H9 (cell line): Measurements from ENCODE around the gene ANKRD40. TPM values are rescaled to one million over a fixed set of nuclear protein-coding genes. Genes with fewer than 3 reads are reported as not detected.
A peak's percentile ranks its signal among the peaks of the same experiment; 100 is the strongest.

Experiments
- DNase-seq: peaks from one replicate; pipeline ENCODE4 v3.0.0-alpha.2; 2017
- H2AFZ ChIP-seq: one replicate; pipeline ENCODE4 v1.6.1; 2013; ENCODE audit warnings: mild to moderate bottlenecking, low read length, control low read depth, moderate library complexity
- H2AK5ac ChIP-seq: 2 replicates; pipeline ENCODE4 v1.6.1; 2013; ENCODE audit warnings: low read length, control low read depth, mixed read lengths; ENCODE audit not compliant: insufficient read length
- H2BK120ac ChIP-seq: one replicate; pipeline ENCODE4 v1.6.1; 2013; ENCODE audit warnings: low read depth, mild to moderate bottlenecking, low read length, control low read depth, inconsistent platforms; ENCODE audit not compliant: poor library complexity, severe bottlenecking
- H2BK12ac ChIP-seq: 2 replicates; pipeline ENCODE4 v1.6.1; 2013; ENCODE audit warnings: low read length, control low read depth, mixed read lengths, low read depth; ENCODE audit not compliant: insufficient read length
- H2BK15ac ChIP-seq: 2 replicates; pipeline ENCODE4 v1.6.1; 2013; ENCODE audit warnings: low read depth, low read length, control low read depth
- H2BK20ac ChIP-seq: one replicate; pipeline ENCODE4 v1.6.1; 2013; ENCODE audit warnings: low read depth, mild to moderate bottlenecking, low read length, control low read depth, inconsistent platforms; ENCODE audit not compliant: poor library complexity, severe bottlenecking
- H2BK5ac ChIP-seq: 2 replicates; pipeline ENCODE4 v1.6.1; 2013; ENCODE audit warnings: low read length, control low read depth, mixed read lengths; ENCODE audit not compliant: insufficient read length
- H3K14ac ChIP-seq: 2 replicates; pipeline ENCODE4 v1.6.1; 2013; ENCODE audit warnings: low read length, control low read depth; ENCODE audit not compliant: insufficient read depth
- H3K18ac ChIP-seq: 2 replicates; pipeline ENCODE4 v1.6.1; 2013; ENCODE audit warnings: low read depth, mild to moderate bottlenecking, mixed read lengths, low read length, control low read depth; ENCODE audit not compliant: insufficient read length
- H3K23ac ChIP-seq: 2 replicates; pipeline ENCODE4 v1.6.1; 2013; ENCODE audit warnings: low read length, control low read depth, mixed read lengths, low read depth; ENCODE audit not compliant: insufficient read length
- H3K23me2 ChIP-seq: 2 replicates; pipeline ENCODE4 v1.6.1; 2013; ENCODE audit warnings: low read depth, mild to moderate bottlenecking, mixed read lengths, low read length, control low read depth; ENCODE audit not compliant: insufficient read length, poor library complexity, severe bottlenecking
- H3K27ac ChIP-seq: 2 replicates; pipeline ENCODE4 v1.5.1; 2013; ENCODE audit warnings: low read length, control low read depth, mixed read lengths, low read depth; ENCODE audit not compliant: insufficient read length
- H3K27me3 ChIP-seq: 2 replicates; pipeline ENCODE4 v1.6.1; 2013; ENCODE audit warnings: low read length, control low read depth, inconsistent platforms; ENCODE audit not compliant: insufficient read depth
- H3K4ac ChIP-seq: 2 replicates; pipeline ENCODE4 v1.6.1; 2013; ENCODE audit warnings: low read depth, mild to moderate bottlenecking, control low read depth, inconsistent platforms, low read length, moderate library complexity
- H3K4me1 ChIP-seq: 2 replicates; pipeline ENCODE4 v1.6.1; 2013; ENCODE audit warnings: low read length, control low read depth, inconsistent platforms; ENCODE audit not compliant: insufficient read depth
- H3K4me2 ChIP-seq: 2 replicates; pipeline ENCODE4 v1.6.1; 2013; ENCODE audit warnings: low read length, control low read depth, mixed read lengths; ENCODE audit not compliant: insufficient read length, insufficient read depth
- H3K56ac ChIP-seq: 2 replicates; pipeline ENCODE4 v1.6.1; 2013; ENCODE audit warnings: low read depth, mild to moderate bottlenecking, mixed read lengths, low read length, control low read depth; ENCODE audit not compliant: insufficient read length
- H3K79me1 ChIP-seq: 2 replicates; pipeline ENCODE4 v1.6.1; 2013; ENCODE audit warnings: low read depth, mild to moderate bottlenecking, moderate library complexity, low read length, control low read depth, inconsistent platforms; ENCODE audit not compliant: insufficient read depth, poor library complexity, severe bottlenecking
- H3K79me2 ChIP-seq: 2 replicates; pipeline ENCODE4 v1.6.1; 2013; ENCODE audit warnings: low read length, control low read depth, inconsistent platforms; ENCODE audit not compliant: insufficient read depth
- H3K9ac ChIP-seq: 2 replicates; pipeline ENCODE4 v1.6.1; 2013; ENCODE audit warnings: low read length, control low read depth, mixed read lengths; ENCODE audit not compliant: insufficient read length; ENCODE audit errors: extremely low read depth
- H3K9me3 ChIP-seq: one replicate; pipeline ENCODE4 v1.6.1; 2013; ENCODE audit warnings: low read depth, low read length, inconsistent platforms; ENCODE audit not compliant: control insufficient read depth
- H3T11ph ChIP-seq: one replicate; pipeline ENCODE4 v1.6.1; 2013; ENCODE audit warnings: mild to moderate bottlenecking, low read length, control low read depth, inconsistent platforms
- H4K20me1 ChIP-seq: one replicate; pipeline ENCODE4 v1.6.1; 2013; ENCODE audit not compliant: control insufficient read depth, insufficient read length, insufficient read depth
- H4K5ac ChIP-seq: 2 replicates; pipeline ENCODE4 v1.6.1; 2013; ENCODE audit warnings: low read depth, mild to moderate bottlenecking, mixed read lengths, low read length, control low read depth; ENCODE audit not compliant: insufficient read length
- H4K8ac ChIP-seq: replicated peaks from 2 replicates; pipeline ENCODE4 v1.6.1; 2013; ENCODE audit warnings: low read length, control low read depth, mixed read lengths, low read depth; ENCODE audit not compliant: insufficient read length
- H4K91ac ChIP-seq: 2 replicates; pipeline ENCODE4 v1.6.1; 2013; ENCODE audit warnings: low read depth, mild to moderate bottlenecking, moderate library complexity, mixed read lengths, low read length, control low read depth; ENCODE audit not compliant: insufficient read length
- H3K27ac Mint-ChIP-seq, 3 experiments: 2 replicates in 2 of 3; 3 replicates in 1 of 3; pipeline ENCODE4 v1.8.0; 2020 to 2021; ENCODE audit warnings: mixed read lengths in 3 of 3, mild to moderate bottlenecking in 1 of 3, moderate library complexity in 1 of 3
- H3K27me3 Mint-ChIP-seq: 2 replicates; pipeline ENCODE4 v1.8.0; 2021; ENCODE audit warnings: low read depth, mild to moderate bottlenecking, moderate library complexity, mixed read lengths
- H3K36me3 Mint-ChIP-seq, 3 experiments: 2 replicates in 2 of 3; 3 replicates in 1 of 3; pipeline ENCODE4 v1.8.0; 2020 to 2021; ENCODE audit warnings: low read depth in 3 of 3, mixed read lengths in 3 of 3; ENCODE audit not compliant: insufficient read depth in 1 of 3
- H3K4me1 Mint-ChIP-seq, 2 experiments: 2 replicates each; pipeline ENCODE4 v1.8.0; 2020; ENCODE audit warnings: mixed read lengths in 2 of 2
- H3K4me3 Mint-ChIP-seq, 2 experiments: 2 replicates in 1 of 2; 3 replicates in 1 of 2; pipeline ENCODE4 v1.8.0; 2020 to 2021; ENCODE audit warnings: mild to moderate bottlenecking in 2 of 2, mixed read lengths in 2 of 2, moderate library complexity in 1 of 2
- H3K9me3 Mint-ChIP-seq, 2 experiments: 2 replicates in 1 of 2; 3 replicates in 1 of 2; pipeline ENCODE4 v1.8.0; 2020; ENCODE audit warnings: mild to moderate bottlenecking in 2 of 2, mixed read lengths in 2 of 2, moderate library complexity in 1 of 2
- CTCF ChIP-seq: fragments of 200-600 bp; sonication (generic); conservative IDR thresholded peaks from 3 replicates; pipeline ENCODE4 v1.8.0; 2021; ENCODE audit warnings: antibody characterized with exemption, mild to moderate bottlenecking
- WGBS: extraction: QIAGEN DNeasy Blood & Tissue Kit; methylation state at CpG from one replicate; pipeline ENCODE4 v1.1.7; 2013; ENCODE audit warnings: missing lambda C conversion rate, low lambda C conversion rate, mixed read lengths; ENCODE audit not compliant: insufficient read length; ENCODE audit errors: extremely low coverage; 5-methylcytosine and 5-hydroxymethylcytosine counted together
- total RNA-seq: library from RNA; stranded (reverse); gene quantifications from 2 replicates; pipeline ENCODE4 v1.2.1, GENCODE V29; 2021

ANKRD40 gene
- total RNA-seq, 1 experiment from 2014 or later = 54.3 TPM

- no peak overlapping the region for H3K23ac ChIP-seq
- WGBS = no CpG with 5 or more reads among the region's 15 CpGs
- no peak overlapping the region for H4K91ac ChIP-seq
- H3K9me3 ChIP-seq = no peaks in the 10 kb centered on the region
- H3K14ac ChIP-seq = no peak overlapping the region
- H2BK120ac ChIP-seq = no peak overlapping the region
- no peak overlapping the region for H3K4ac ChIP-seq
- no peaks in the 10 kb centered on the region for H3K79me2 ChIP-seq
- no peak overlapping the region for H3K9ac ChIP-seq
- H2AFZ ChIP-seq = no peak overlapping the region
- H3K4me2 ChIP-seq = no peak overlapping the region
- H2BK5ac ChIP-seq = no peak overlapping the region
- no peaks in the 10 kb centered on the region for H3K23me2 ChIP-seq
- H2AK5ac ChIP-seq = no peak overlapping the region
- no peaks in the 10 kb centered on the region for H3K4me1 ChIP-seq
- H3K9me3 Mint-ChIP-seq = no peaks in the 10 kb centered on the region; a peak in 1 of 5 replicates
- H3T11ph ChIP-seq = no peak overlapping the region
- no peaks in the 10 kb centered on the region for H3K27me3 ChIP-seq
- H4K8ac ChIP-seq = no peak overlapping the region
- no peak overlapping the region for H4K5ac ChIP-seq
- peaks cover 3% of the 10 kb centered on the region for H3K27me3 Mint-ChIP-seq
- no peak overlapping the region for H3K56ac ChIP-seq
- H3K27ac Mint-ChIP-seq = peak overlapping the region in 2 of 3 experiments; percentile 29 to 49; a peak in 3 of 7 replicates
- H3K18ac ChIP-seq = no peak overlapping the region
- H2BK15ac ChIP-seq = no peak overlapping the region
- no peaks in the 10 kb centered on the region for H3K79me1 ChIP-seq
- H3K36me3 Mint-ChIP-seq = no peaks in the 10 kb centered on the region
- H3K4me3 Mint-ChIP-seq = no peak overlapping the region
- no peak for DNase-seq
- H3K27ac ChIP-seq = no peak overlapping the region
- H4K20me1 ChIP-seq = no peaks in the 10 kb centered on the region
- H3K4me1 Mint-ChIP-seq = peaks cover 28 to 47% of the 10 kb centered on the region in 2 experiments
- TF ChIP-seq CTCF = no peak
- H2BK12ac ChIP-seq = no peak overlapping the region
- H2BK20ac ChIP-seq = no peak overlapping the region
Measured at GRCh38 chr17:50684612-50685333, 22.9 kb downstream of the ANKRD40 start.
